Neural progenitor cell (in vitro differentiated cells): ENCODE measurements around the gene ZSWIM4. TPM values are rescaled to one million over a fixed set of nuclear protein-coding genes. Genes with fewer than 3 reads are reported as not detected.
A peak's percentile ranks its signal among the peaks of the same experiment; 100 is the strongest.

ENCODE experiments used
- DNase-seq: peaks from one replicate; pipeline ENCODE4 v3.0.0-alpha.2; 2016; ENCODE audit warnings: low spot score
- H2AFZ ChIP-seq: fragments of 200-600 bp; sonication (generic); replicated peaks from 2 replicates; pipeline ENCODE4 v1.6.1; 2016; ENCODE audit warnings: antibody characterized with exemption
- H3F3A ChIP-seq: fragments of 200-600 bp; sonication (generic); 2 replicates; pipeline ENCODE4 v1.6.1; 2016; ENCODE audit warnings: antibody characterized with exemption, low read depth
- H3K27ac ChIP-seq: fragments of 200-600 bp; sonication (generic); 2 replicates; pipeline ENCODE4 v1.5.1; 2016; ENCODE audit warnings: mild to moderate bottlenecking
- H3K27me3 ChIP-seq: fragments of 200-600 bp; sonication (generic); 2 replicates; pipeline ENCODE4 v1.6.1; 2016; ENCODE audit warnings: mild to moderate bottlenecking, moderate library complexity
- H3K36me3 ChIP-seq: fragments of 200-600 bp; sonication (generic); 2 replicates; pipeline ENCODE4 v1.5.1; 2016
- H3K4me1 ChIP-seq: fragments of 200-600 bp; sonication (generic); 2 replicates; pipeline ENCODE4 v1.6.1; 2016; ENCODE audit warnings: mixed run types
- H3K4me2 ChIP-seq: fragments of 200-600 bp; sonication (generic); 2 replicates; pipeline ENCODE4 v1.6.1; 2016
- H3K4me3 ChIP-seq: fragments of 200-600 bp; sonication (generic); 2 replicates; pipeline ENCODE4 v1.5.1; 2016
- H3K79me2 ChIP-seq: fragments of 200-600 bp; sonication (generic); 2 replicates; pipeline ENCODE4 v1.6.1; 2016; ENCODE audit warnings: low read depth
- H3K9ac ChIP-seq: fragments of 200-600 bp; sonication (generic); 2 replicates; pipeline ENCODE4 v1.6.1; 2016
- H3K9me3 ChIP-seq: fragments of 200-600 bp; sonication (generic); 2 replicates; pipeline ENCODE4 v1.5.1; 2016; ENCODE audit warnings: low read depth
- H4K20me1 ChIP-seq: fragments of 200-600 bp; sonication (generic); 2 replicates; pipeline ENCODE4 v1.6.1; 2016; ENCODE audit warnings: low read depth
- H3K27ac Mint-ChIP-seq: 3 replicates; pipeline ENCODE4 v1.8.0; 2021; ENCODE audit warnings: mixed read lengths
- H3K27me3 Mint-ChIP-seq: 2 replicates; pipeline ENCODE4 v1.8.0; 2022; ENCODE audit warnings: low read depth, mild to moderate bottlenecking, inconsistent platforms, moderate library complexity, mixed read lengths; ENCODE audit not compliant: insufficient read depth
- H3K36me3 Mint-ChIP-seq: 3 replicates; pipeline ENCODE4 v1.8.0; 2021; ENCODE audit warnings: mixed read lengths
- H3K4me1 Mint-ChIP-seq: 3 replicates; pipeline ENCODE4 v1.8.0; 2021; ENCODE audit warnings: mixed read lengths
- H3K4me3 Mint-ChIP-seq: 3 replicates; pipeline ENCODE4 v1.8.0; 2021; ENCODE audit warnings: mild to moderate bottlenecking, moderate library complexity, mixed read lengths
- H3K9me3 Mint-ChIP-seq: 3 replicates; pipeline ENCODE4 v1.8.0; 2020; ENCODE audit warnings: mixed read lengths
- EZH2 ChIP-seq: fragments of 200-600 bp; sonication (generic); IDR thresholded peaks from 2 replicates; pipeline ENCODE4 v1.6.1; 2017; ENCODE audit warnings: antibody characterized with exemption, mild to moderate bottlenecking, moderate library complexity
- EZH2phosphoT487 ChIP-seq: fragments of 200-600 bp; sonication (generic); IDR thresholded peaks from 2 replicates; pipeline ENCODE4 v1.6.1; 2017; ENCODE audit warnings: antibody characterized with exemption
- microRNA counts: library from miRNA; unstranded; fragments of <30 nt; microRNA quantifications from one replicate; lab custom pipeline; 2016
- microRNA-seq: library from miRNA; unstranded; fragments of <30 nt; microRNA quantifications from one replicate; pipeline ENCODE4, GENCODE V29; 2016
- small RNA-seq: library from RNA; depleted of rRNA; stranded (forward); fragments of <200 nt; gene quantifications from one replicate; pipeline ENCODE3, GENCODE V24; 2015
- total RNA-seq: library from RNA; depleted of rRNA; stranded (reverse); fragments of >200 nt; gene quantifications from 2 replicates; pipeline ENCODE4 v1.2.3, GENCODE V29; 2015; ENCODE audit warnings: low replicate concordance
- TF ChIP-seq, protein P1 (sequence below): fragments of 200-600 bp; sonication (generic); IDR thresholded peaks from 2 replicates; pipeline ENCODE4 v1.5.1; 2017; ENCODE audit warnings: antibody characterized with exemption, mild to moderate bottlenecking

ZSWIM4 gene
- total RNA-seq, 1 donor from 2014 or later: 6.7 TPM

DNA sequence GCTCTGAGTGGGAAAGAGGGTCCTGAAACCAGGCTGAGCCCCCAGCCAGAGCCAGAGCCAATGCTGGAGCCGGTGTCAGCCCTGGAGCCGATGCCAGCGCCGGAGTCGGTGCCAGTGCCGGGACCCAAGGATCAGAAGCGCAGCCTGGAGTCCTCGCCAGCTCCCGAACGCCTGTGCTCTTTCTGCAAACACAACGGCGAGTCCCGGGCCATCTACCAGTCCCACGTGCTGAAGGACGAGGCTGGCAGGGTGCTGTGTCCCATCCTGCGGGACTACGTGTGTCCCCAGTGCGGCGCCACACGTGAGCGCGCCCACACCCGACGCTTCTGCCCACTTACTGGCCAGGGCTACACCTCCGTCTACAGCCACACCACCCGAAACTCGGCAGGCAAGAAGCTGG is 82.1 kb downstream of the ZSWIM4 start:
- no peak overlapping the region for H3K4me2 ChIP-seq
- H4K20me1 ChIP-seq: no peaks in the 10 kb centered on the region
- no peak for DNase-seq
- H3K9me3 ChIP-seq: no peaks in the 10 kb centered on the region
- Mint-ChIP-seq H3K9me3 (no peaks in the 10 kb centered on the region), H3K4me3 (no peak overlapping the region), H3K4me1 (peaks cover 35% of the 10 kb centered on the region), H3K27ac (no peak overlapping the region), H3K36me3 (no peaks in the 10 kb centered on the region), H3K27me3 (peaks cover 7% of the 10 kb centered on the region)
- H3K4me3 ChIP-seq: no peak overlapping the region
- TF ChIP-seq, protein P1, sequence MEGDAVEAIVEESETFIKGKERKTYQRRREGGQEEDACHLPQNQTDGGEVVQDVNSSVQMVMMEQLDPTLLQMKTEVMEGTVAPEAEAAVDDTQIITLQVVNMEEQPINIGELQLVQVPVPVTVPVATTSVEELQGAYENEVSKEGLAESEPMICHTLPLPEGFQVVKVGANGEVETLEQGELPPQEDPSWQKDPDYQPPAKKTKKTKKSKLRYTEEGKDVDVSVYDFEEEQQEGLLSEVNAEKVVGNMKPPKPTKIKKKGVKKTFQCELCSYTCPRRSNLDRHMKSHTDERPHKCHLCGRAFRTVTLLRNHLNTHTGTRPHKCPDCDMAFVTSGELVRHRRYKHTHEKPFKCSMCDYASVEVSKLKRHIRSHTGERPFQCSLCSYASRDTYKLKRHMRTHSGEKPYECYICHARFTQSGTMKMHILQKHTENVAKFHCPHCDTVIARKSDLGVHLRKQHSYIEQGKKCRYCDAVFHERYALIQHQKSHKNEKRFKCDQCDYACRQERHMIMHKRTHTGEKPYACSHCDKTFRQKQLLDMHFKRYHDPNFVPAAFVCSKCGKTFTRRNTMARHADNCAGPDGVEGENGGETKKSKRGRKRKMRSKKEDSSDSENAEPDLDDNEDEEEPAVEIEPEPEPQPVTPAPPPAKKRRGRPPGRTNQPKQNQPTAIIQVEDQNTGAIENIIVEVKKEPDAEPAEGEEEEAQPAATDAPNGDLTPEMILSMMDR: no peak
- TF ChIP-seq EZH2phosphoT487 (no peak), EZH2 (no peak)
- H3K79me2 ChIP-seq: no peaks in the 10 kb centered on the region
- H3K9ac ChIP-seq: no peak overlapping the region
- H3K36me3 ChIP-seq: no peaks in the 10 kb centered on the region
- peaks cover 15% of the 10 kb centered on the region for H3F3A ChIP-seq
- H2AFZ ChIP-seq: no peak overlapping the region
- no peak overlapping the region for H3K27ac ChIP-seq
- H3K4me1 ChIP-seq: peaks cover 24% of the 10 kb centered on the region
- peaks cover 73% of the 10 kb centered on the region for H3K27me3 ChIP-seq

DNA sequence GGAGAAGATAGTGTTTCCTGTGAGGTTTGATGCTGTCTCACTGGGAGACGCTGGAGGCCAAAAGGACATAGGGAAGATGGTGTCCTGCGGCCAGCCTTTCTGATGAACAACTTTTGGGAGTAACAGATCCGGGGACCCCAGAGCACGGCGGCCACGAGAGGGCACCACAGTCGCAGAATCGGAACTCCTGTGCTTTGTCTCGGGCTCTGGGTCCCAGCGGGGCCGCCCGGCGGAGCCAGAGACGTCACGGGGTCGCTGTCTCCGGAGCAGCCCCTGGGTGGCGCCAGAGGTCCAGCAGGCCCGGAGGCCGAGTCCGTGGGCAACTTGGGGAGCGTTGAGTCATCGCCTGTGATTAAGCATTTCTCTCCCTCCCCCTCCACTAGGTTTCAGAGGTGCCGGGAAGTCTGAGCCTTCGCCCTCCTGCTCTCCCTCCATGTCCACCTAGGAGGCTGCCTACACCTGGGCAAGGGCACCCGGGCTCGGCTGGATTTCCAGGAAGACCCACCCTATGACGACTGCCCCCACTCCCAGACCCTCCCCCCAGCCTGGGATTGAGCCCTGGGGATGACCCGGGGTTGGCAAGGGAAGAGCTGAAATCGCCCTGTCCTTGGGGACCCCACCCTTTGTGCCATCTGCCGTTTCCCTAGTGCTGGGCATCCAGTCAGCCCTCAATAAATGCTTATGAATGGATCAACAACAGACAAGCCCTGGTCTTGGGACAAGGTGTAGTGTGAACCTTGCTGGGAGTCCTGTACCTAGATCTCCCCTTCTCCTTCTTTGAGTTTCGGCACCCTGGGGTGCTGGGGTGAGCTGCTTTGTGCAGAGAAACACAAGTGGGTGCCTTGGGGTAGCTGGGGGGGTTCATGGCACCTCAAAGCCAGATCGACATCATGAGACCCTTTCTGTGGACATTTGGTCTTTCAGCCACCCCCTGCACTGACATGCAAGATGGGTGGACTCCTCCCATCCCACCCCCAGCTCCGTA is 85.1 kb downstream of the ZSWIM4 start:
- peak; percentile 97 for DNase-seq
- Histone ChIP-seq H3K4me3 (peak overlapping the region; percentile 12), H3F3A (peaks cover 7% of the 10 kb centered on the region), H2AFZ (peak overlapping the region; percentile 36), H3K36me3 (no peaks in the 10 kb centered on the region), H3K4me2 (peak overlapping the region; percentile 66), H3K9me3 (no peaks in the 10 kb centered on the region), H3K27ac (no peak overlapping the region), H3K4me1 (peaks cover 24% of the 10 kb centered on the region), H3K9ac (no peak overlapping the region), H3K79me2 (no peaks in the 10 kb centered on the region), H4K20me1 (no peaks in the 10 kb centered on the region), H3K27me3 (peaks cover 43% of the 10 kb centered on the region)
- no peak for TF ChIP-seq EZH2phosphoT487
- TF ChIP-seq, protein P1: peak; percentile 97
- no peaks in the 10 kb centered on the region for H3K9me3 Mint-ChIP-seq
- H3K36me3 Mint-ChIP-seq: no peaks in the 10 kb centered on the region
- H3K27ac Mint-ChIP-seq: peak overlapping the region; percentile 63
- peak overlapping the region; percentile 74 for H3K4me3 Mint-ChIP-seq
- peaks cover 6% of the 10 kb centered on the region for H3K27me3 Mint-ChIP-seq
- H3K4me1 Mint-ChIP-seq: peaks cover 32% of the 10 kb centered on the region

DNA sequence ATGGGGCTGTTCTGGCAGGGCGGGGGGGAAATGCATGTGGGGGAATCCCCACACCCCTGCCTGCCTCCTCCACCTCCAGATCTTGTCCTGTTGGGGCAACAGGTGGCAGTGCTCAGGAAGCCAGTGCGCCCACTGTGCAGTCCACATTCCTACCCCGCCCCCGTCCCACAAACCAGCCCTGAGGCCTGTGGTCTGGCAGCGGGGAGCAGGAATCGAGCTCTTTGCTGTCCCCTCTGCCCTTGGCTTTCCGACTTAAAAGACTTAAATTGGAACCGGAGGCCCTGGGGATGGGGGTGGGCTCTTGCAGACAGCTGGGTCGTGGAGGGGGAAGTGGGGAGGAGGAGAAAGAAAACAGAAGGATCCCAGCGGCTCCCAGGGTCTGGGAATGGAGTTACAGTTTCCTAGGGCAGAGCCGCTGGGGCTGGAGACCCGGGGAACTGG is 86.0 kb downstream of the ZSWIM4 start:
- Histone ChIP-seq H3K4me1 (peaks cover 24% of the 10 kb centered on the region), H3K9me3 (no peaks in the 10 kb centered on the region), H3K27ac (no peak overlapping the region), H3F3A (peaks cover 7% of the 10 kb centered on the region), H3K36me3 (no peaks in the 10 kb centered on the region), H3K9ac (no peak overlapping the region), H3K4me2 (peak overlapping the region; percentile 66), H3K27me3 (peaks cover 34% of the 10 kb centered on the region), H4K20me1 (no peaks in the 10 kb centered on the region), H3K79me2 (no peaks in the 10 kb centered on the region), H2AFZ (peak overlapping the region; percentile 9), H3K4me3 (no peak overlapping the region)
- TF ChIP-seq EZH2: no peak
- TF ChIP-seq EZH2phosphoT487: no peak
- TF ChIP-seq, protein P1: peak; percentile 7
- Mint-ChIP-seq H3K9me3 (no peaks in the 10 kb centered on the region), H3K27me3 (peaks cover 8% of the 10 kb centered on the region), H3K27ac (peak overlapping the region; percentile 90), H3K36me3 (no peaks in the 10 kb centered on the region), H3K4me3 (peak overlapping the region; percentile 38), H3K4me1 (peaks cover 30% of the 10 kb centered on the region)
- peak; percentile 69 for DNase-seq

MicroRNA genes within 50 kb of the gene (microRNA counts, 767-probe panel; counts per million panel counts)
- microRNA hsa-miR-181c-5p (lab: Ali Mortazavi, UCI) (460 counts per million, percentile 90 among the panel's probes with 10 or more counts), microRNA hsa-miR-23a-3p (lab: Ali Mortazavi, UCI) (6,756 counts per million, percentile 92 among the panel's probes with 10 or more counts), microRNA hsa-miR-24-3p (lab: Ali Mortazavi, UCI) (460 counts per million, percentile 90 among the panel's probes with 10 or more counts), microRNA hsa-miR-27a-3p (lab: Ali Mortazavi, UCI) (460 counts per million, percentile 90 among the panel's probes with 10 or more counts)

Small RNA genes within 50 kb of the gene (microRNA-seq; reads per million reads assigned to microRNA genes)
- gene MIR181C (7.1 reads per million, percentile 31 among the genes with 10 or more reads in this experiment), gene MIR181D (4.5 reads per million, percentile 23 among the genes with 10 or more reads in this experiment)

Small RNA genes within 50 kb of the gene (small RNA-seq; reads per million reads assigned to genes)
- 0.09 reads per million for gene MIR181C
- 0.45 reads per million, percentile 50 among the genes with 10 or more reads in this experiment for gene MIR181D
- gene RN7SL619P: not detected

Other genes starting within 250 kb of the ZSWIM4 start
- 6.3 and 22.5 TPM in 2 replicates for gene MRI1, start 30.9 kb upstream of the ZSWIM4 start, total RNA-seq
- 88.2 and 95.6 TPM in 2 replicates for gene C19orf53, start 21.0 kb upstream of the ZSWIM4 start, total RNA-seq
- gene NANOS3, start 81.7 kb downstream of the ZSWIM4 start, total RNA-seq: not detected in 2 replicates
- gene BRME1, start 110.7 kb downstream of the ZSWIM4 start, total RNA-seq: 0.49 and 4.1 TPM in 2 replicates
- 8.1 and 22.0 TPM in 2 replicates for gene CC2D1A, start 110.8 kb downstream of the ZSWIM4 start, total RNA-seq
- 1.9 TPM in 1 of 2 replicates, not detected in the other for gene PODNL1, start 143.0 kb downstream of the ZSWIM4 start, total RNA-seq
- gene DCAF15, start 157.1 kb downstream of the ZSWIM4 start, total RNA-seq: 28.6 and 69.9 TPM in 2 replicates
- gene RFX1, start 210.9 kb downstream of the ZSWIM4 start, total RNA-seq: 1.0 and 3.3 TPM in 2 replicates
- not detected in 2 replicates for gene RLN3, start 232.7 kb downstream of the ZSWIM4 start, total RNA-seq
- 1.2 and 3.3 TPM in 2 replicates for gene IL27RA, start 236.3 kb downstream of the ZSWIM4 start, total RNA-seq